Esophagus muscularis mucosa (tissue), 4 donors: ENCODE measurements around the gene TRIM45. TPM values are rescaled to one million over a fixed set of nuclear protein-coding genes. Genes with fewer than 3 reads are reported as not detected.

ENCODE experiments used
- DNase-seq: peaks from one replicate; pipeline ENCODE4 v3.0.0-alpha.2; 2017; ENCODE audit errors: extremely low spot score
- H3K27ac ChIP-seq, 4 donors: fragments of 200-600 bp; sonication (generic); replicated peaks in 1 of 4; 1 replicate in 3 of 4; 2 replicates in 1 of 4; pipeline ENCODE4 v1.5.1; 2016 to 2019; ENCODE audit warnings: mild to moderate bottlenecking in 1 of 4
- H3K27me3 ChIP-seq, 4 donors: fragments of 200-600 bp; sonication (generic); one replicate each; pipeline versions ENCODE4 v1.5.1 to v1.6.0; 2016 to 2019
- H3K36me3 ChIP-seq, 4 donors: fragments of 200-600 bp; sonication (generic); one replicate each; pipeline ENCODE4 v1.5.1; 2016 to 2019
- H3K4me1 ChIP-seq, 4 donors: fragments of 200-600 bp; sonication (generic); one replicate each; pipeline ENCODE4 v1.5.1; 2016 to 2019
- H3K4me3 ChIP-seq, 4 donors: fragments of 200-600 bp; sonication (generic); 1 replicate in 2 of 4; 2 replicates in 2 of 4; pipeline ENCODE4 v1.5.1; 2016 to 2019; ENCODE audit warnings: mild to moderate bottlenecking in 4 of 4, moderate library complexity in 1 of 4
- H3K9me3 ChIP-seq, 4 donors: fragments of 200-600 bp; sonication (generic); 1 replicate in 3 of 4; 2 replicates in 1 of 4; pipeline ENCODE4 v1.5.1; 2016 to 2019
- EP300 ChIP-seq: sonication (generic); formaldehyde crosslinking; IDR thresholded peaks from one replicate; pipeline ENCODE4 v1.6.1; 2017; ENCODE audit warnings: antibody characterized with exemption
- POLR2A ChIP-seq: fragments of 450-650 bp; IDR thresholded peaks from one replicate; pipeline ENCODE4 v1.6.1; 2017; ENCODE audit warnings: antibody characterized with exemption, moderate library complexity, mild to moderate bottlenecking, low read depth
- POLR2AphosphoS5 ChIP-seq, 2 donors: sonication (generic); formaldehyde crosslinking; IDR thresholded peaks; one replicate each; pipeline ENCODE4 v1.6.1; 2017; ENCODE audit warnings: antibody characterized with exemption in 2 of 2
- WGBS: methylation state at CpG from one replicate; pipeline ENCODE4 v1.1.5; 2018; 5-methylcytosine and 5-hydroxymethylcytosine counted together
- intact Hi-C: fragments of 100-400 bp; cut with DNase I; formaldehyde crosslinking; loops from one replicate; pipeline ENCODE4 v1.15.1; 2023
- total RNA-seq, 4 donors: library from RNA; depleted of rRNA; stranded (reverse); fragments of >200 nt; gene quantifications; one replicate each; pipeline versions ENCODE4 v1.1.0 to v1.2.1, GENCODE V29; 2016
- TF ChIP-seq, protein P1 (sequence below), 3 experiments: fragments of 200-600 bp in 2 of 3; fragments of 450-650 bp in 1 of 3; sonication (generic) in 2 of 3; IDR thresholded peaks; one replicate each; pipeline ENCODE4 v1.5.1; 2017 to 2019; ENCODE audit warnings: antibody characterized with exemption in 3 of 3, mild to moderate bottlenecking in 2 of 3, moderate library complexity in 1 of 3

Gene TRIM45
- total RNA-seq, 4 donors from 2014 or later, result 1.4 to 5.4 (median 3.1) TPM

DNA sequence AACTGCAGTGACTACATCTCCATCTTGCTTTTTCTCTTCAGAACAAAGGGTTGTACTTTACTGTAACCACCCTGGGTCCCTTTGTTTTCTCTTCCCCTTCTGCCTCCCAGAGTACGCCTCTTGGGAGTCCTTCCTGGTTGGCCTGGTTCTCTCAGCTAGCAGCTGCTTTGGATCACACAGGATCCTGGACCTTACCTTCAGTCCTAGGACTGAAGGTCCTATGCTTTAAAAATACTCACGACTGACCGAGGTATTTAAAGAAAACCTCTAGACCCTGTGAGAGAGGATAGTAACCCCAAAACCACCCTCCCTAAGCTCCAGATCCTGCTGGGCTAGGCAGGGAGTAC lies 4.8 kb downstream of the TRIM45 start:
- 85% methylated on average over 3 of the region's 3 CpGs for WGBS
- Histone ChIP-seq H3K4me1 (peaks cover 8 to 22% (median 15%) of the 10 kb centered on the region in 4 donors), H3K9me3 (no peaks in the 10 kb centered on the region), H3K27ac (no peak overlapping the region), H3K27me3 (no peaks in the 10 kb centered on the region), H3K4me3 (no peak overlapping the region), H3K36me3 (peaks cover 12 to 53% (median 23%) of the 10 kb centered on the region in 4 donors)
- DNase-seq, result no peak
- intact Hi-C loops, result no loop called here
- TF ChIP-seq POLR2A, result no peak
- TF ChIP-seq, protein P1, sequence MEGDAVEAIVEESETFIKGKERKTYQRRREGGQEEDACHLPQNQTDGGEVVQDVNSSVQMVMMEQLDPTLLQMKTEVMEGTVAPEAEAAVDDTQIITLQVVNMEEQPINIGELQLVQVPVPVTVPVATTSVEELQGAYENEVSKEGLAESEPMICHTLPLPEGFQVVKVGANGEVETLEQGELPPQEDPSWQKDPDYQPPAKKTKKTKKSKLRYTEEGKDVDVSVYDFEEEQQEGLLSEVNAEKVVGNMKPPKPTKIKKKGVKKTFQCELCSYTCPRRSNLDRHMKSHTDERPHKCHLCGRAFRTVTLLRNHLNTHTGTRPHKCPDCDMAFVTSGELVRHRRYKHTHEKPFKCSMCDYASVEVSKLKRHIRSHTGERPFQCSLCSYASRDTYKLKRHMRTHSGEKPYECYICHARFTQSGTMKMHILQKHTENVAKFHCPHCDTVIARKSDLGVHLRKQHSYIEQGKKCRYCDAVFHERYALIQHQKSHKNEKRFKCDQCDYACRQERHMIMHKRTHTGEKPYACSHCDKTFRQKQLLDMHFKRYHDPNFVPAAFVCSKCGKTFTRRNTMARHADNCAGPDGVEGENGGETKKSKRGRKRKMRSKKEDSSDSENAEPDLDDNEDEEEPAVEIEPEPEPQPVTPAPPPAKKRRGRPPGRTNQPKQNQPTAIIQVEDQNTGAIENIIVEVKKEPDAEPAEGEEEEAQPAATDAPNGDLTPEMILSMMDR (IDR thresholded peaks at IDR 0.05), result no peak
- TF ChIP-seq EP300, result no peak
- TF ChIP-seq POLR2AphosphoS5 (IDR thresholded peaks at IDR 0.05), result no peak

DNA sequence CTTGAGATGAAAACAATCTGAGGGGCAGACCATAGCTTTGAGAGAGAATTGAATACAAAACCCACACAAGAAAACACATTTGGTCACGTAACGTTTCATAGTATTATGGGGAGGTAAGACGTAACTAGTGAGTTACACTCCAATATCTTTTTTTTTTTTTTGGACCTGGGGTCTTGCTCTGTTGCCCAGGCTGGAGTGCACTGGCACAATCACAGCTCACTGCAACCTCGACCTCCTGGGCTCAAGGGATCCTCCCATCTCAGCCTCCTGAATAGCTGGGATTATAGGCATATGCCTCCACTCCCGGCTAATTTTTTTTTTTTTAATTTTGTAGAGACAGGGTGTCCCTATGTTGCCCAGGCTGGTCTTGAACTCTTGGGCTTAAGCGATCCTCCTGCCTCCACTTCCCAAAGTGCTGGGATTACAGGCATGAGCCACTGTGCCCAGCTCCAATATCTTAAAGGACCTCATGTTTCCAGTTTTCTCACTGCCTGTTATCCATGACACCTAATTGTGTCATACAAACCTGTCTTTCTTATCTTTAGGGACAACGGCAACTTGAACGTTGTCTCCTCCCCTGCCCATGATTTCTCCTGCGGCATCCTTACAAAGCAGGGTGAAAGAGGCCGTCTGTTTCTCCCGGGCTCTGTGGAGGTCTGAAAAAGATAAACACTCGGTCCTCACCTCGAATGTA lies 5.3 kb downstream of the TRIM45 start:
- intact Hi-C loops, result no loop called here
- H3K4me1 ChIP-seq, result peaks cover 8 to 22% (median 14%) of the 10 kb centered on the region in 4 donors
- TF ChIP-seq POLR2A (no peak), EP300 (no peak), POLR2AphosphoS5 (IDR thresholded peaks at IDR 0.05) (no peak)
- TF ChIP-seq, protein P1 (IDR thresholded peaks at IDR 0.05), result no peak
- H3K27me3 ChIP-seq, result no peaks in the 10 kb centered on the region
- DNase-seq, result no peak
- H3K27ac ChIP-seq, result no peak overlapping the region
- H3K36me3 ChIP-seq, result peaks cover 12 to 58% (median 24%) of the 10 kb centered on the region in 4 donors
- WGBS, result 83% methylated on average over 13 of the region's 13 CpGs
- no peaks in the 10 kb centered on the region for H3K9me3 ChIP-seq
- H3K4me3 ChIP-seq, result no peak overlapping the region

DNA sequence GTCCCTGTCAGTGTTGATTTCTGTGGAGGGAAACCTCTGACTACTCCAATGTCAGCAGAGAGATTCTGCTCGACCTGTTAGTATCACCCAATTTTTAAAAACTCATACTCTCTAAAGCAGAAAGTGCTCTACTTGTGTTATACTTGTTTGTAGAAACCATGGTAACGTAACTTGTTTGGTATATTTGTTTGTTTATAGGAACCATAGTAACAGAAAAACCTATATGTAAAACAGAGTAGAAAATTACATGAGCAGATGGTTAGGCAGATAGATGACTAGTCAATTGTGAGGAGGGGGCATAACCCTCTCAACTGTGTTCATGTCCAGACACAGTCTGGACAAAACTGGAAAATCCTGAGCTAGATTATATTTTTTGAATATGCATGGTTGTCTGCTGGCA lies 6.7 kb downstream of the TRIM45 start:
- Histone ChIP-seq H3K36me3 (peaks cover 12 to 70% (median 27%) of the 10 kb centered on the region in 4 donors), H3K27ac (no peak overlapping the region), H3K27me3 (no peaks in the 10 kb centered on the region), H3K4me1 (peaks cover 0 to 13% (median 2%) of the 10 kb centered on the region in 4 donors), H3K4me3 (no peak overlapping the region), H3K9me3 (no peaks in the 10 kb centered on the region)
- intact Hi-C loops, result no loop called here
- 89% methylated on average over 2 of the region's 2 CpGs for WGBS
- TF ChIP-seq POLR2AphosphoS5 (IDR thresholded peaks at IDR 0.05), result no peak
- TF ChIP-seq, protein P1 (IDR thresholded peaks at IDR 0.05), result no peak
- TF ChIP-seq POLR2A, result no peak
- TF ChIP-seq EP300, result no peak
- DNase-seq, result no peak

- intact Hi-C loops, result no loop called here
- peaks cover 15 to 82% (median 32%) of the 10 kb centered on the region in 4 donors for H3K36me3 ChIP-seq
- no peaks in the 10 kb centered on the region for H3K27me3 ChIP-seq
- H3K27ac ChIP-seq, result no peak overlapping the region
- DNase-seq, result no peak
- H3K4me1 ChIP-seq, result peaks cover 0 to 9% (median 2%) of the 10 kb centered on the region in 4 donors
- H3K4me3 ChIP-seq, result no peak overlapping the region
- no peaks in the 10 kb centered on the region for H3K9me3 ChIP-seq
- TF ChIP-seq POLR2A, result no peak
- TF ChIP-seq, protein P1 (IDR thresholded peaks at IDR 0.05), result no peak
- TF ChIP-seq POLR2AphosphoS5 (IDR thresholded peaks at IDR 0.05), result no peak
- no peak for TF ChIP-seq EP300
- WGBS, result 88% methylated on average over 9 of the region's 11 CpGs
Observed at GRCh38 chr1:117113199-117113598, 8.3 kb downstream of the TRIM45 start.
